ENCODE data around the gene RIPK4. TPM values are rescaled to one million over a fixed set of nuclear protein-coding genes. Genes with fewer than 3 reads are reported as not detected.
"Not testable (repeated sequence)": the region's sequence is repeated elsewhere in the genome, so short reads cannot be mapped to it uniquely, and the experiment has no call there.

RIPK4 gene
- total RNA-seq, 1 donor from 2014 or later, result not detected

GRCh38 chr21:41703857-41704501 lies 62.9 kb downstream of the RIPK4 start:
- DNase-seq (ENCODE audit: low spot score in 2 of 2) (no peak), FAIRE-seq (no peak)

- DNase-seq (ENCODE audit: low spot score in 2 of 2) (no peak), FAIRE-seq (no peak)
These were observed 65.1 kb downstream of the RIPK4 start for GRCh38 chr21:41701749-41702148.

GRCh38 chr21:41699311-41699710 lies 67.5 kb downstream of the RIPK4 start:
- no peak for FAIRE-seq
- no peak for DNase-seq (ENCODE audit: low spot score in 2 of 2)

- DNase-seq (ENCODE audit: low spot score in 2 of 2), result no peak
- no peak for FAIRE-seq
These were observed 68.8 kb downstream of the RIPK4 start for GRCh38 chr21:41698071-41698470.

GRCh38 chr21:41695513-41695912 lies 71.3 kb downstream of the RIPK4 start:
- DNase-seq (ENCODE audit: low spot score in 2 of 2) (no peak), FAIRE-seq (no peak)

- not testable (repeated sequence) for FAIRE-seq; DNase-seq (ENCODE audit: low spot score in 2 of 2)
These were observed 72.8 kb downstream of the RIPK4 start for GRCh38 chr21:41694042-41694441.

GRCh38 chr21:41692185-41692565 lies 74.7 kb downstream of the RIPK4 start:
- FAIRE-seq, result no peak

GRCh38 chr21:41691205-41692184 lies 75.4 kb downstream of the RIPK4 start:
- FAIRE-seq (no peak), DNase-seq (ENCODE audit: low spot score in 2 of 2) (no peak)

More at GRCh38 chr21:41692185-41692565, 74.7 kb downstream of the RIPK4 start:
- DNase-seq (ENCODE audit: low spot score in 2 of 2), result no peak

Small RNAs within 50 kb of the gene (small RNA-seq; reads per million reads assigned to genes)
- gene MIR6814, result not detected

Other genes starting within 250 kb of the RIPK4 start
- gene PRDM15, start 112.3 kb upstream of the RIPK4 start, total RNA-seq, result 6.9 TPM
- 9.4 TPM for gene C2CD2, start 187.0 kb upstream of the RIPK4 start, total RNA-seq
- gene ZBTB21, start 243.3 kb upstream of the RIPK4 start, total RNA-seq, result 11.8 TPM